GM18511 (cell line): Measurements from ENCODE around the gene CLN6.
"Not testable (repeated sequence)": the region's sequence is repeated elsewhere in the genome, so short reads cannot be mapped to it uniquely, and the experiment has no call there.

Source experiments
- ATAC-seq: cut with Tn5 transposase; IDR thresholded peaks from one replicate; pipeline ENCODE4 v1.9.1; 2021; ENCODE audit warnings: mild to moderate bottlenecking, moderate library complexity; ENCODE audit not compliant: unreplicated experiment

The CLN6 gene

DNA sequence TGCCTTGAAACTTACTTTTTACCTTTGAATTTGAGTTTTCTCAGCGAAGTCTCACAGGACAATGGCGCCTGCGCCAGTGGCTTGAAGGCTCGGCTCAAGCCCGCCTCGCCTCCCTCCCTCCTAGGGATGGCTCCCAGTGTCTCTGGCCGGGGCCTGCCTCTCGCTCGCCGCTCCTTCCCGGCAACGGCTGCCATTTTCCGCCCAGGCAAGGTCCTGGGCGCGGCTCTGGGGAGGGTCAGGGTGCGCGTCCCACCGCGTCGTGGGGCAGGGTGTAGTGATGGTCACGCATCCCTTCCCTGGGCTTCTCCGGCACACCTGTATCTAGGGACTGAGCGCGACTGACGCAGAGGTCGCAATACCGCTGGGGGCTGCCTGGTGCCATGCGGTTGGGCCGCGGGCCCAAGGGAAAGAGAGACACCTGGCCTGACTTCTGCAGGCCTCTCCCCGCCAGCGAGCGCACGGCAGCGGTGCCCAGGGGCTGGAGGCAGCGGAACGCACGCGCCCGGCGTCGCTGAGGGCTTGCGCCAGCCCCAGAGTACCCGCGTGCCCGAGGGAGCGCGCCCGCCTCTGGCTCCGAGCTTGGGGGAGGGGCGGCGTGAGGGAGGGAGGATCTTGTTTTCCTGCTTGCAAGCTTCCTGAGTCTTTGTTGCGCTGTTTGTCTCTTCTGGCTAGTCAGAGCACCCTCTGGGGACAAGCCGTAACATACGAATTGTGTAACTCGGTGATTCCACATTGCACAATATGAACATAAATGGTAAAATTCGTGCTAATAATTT, 27.3 kb upstream of the CLN6 start:
- no peak for ATAC-seq

DNA sequence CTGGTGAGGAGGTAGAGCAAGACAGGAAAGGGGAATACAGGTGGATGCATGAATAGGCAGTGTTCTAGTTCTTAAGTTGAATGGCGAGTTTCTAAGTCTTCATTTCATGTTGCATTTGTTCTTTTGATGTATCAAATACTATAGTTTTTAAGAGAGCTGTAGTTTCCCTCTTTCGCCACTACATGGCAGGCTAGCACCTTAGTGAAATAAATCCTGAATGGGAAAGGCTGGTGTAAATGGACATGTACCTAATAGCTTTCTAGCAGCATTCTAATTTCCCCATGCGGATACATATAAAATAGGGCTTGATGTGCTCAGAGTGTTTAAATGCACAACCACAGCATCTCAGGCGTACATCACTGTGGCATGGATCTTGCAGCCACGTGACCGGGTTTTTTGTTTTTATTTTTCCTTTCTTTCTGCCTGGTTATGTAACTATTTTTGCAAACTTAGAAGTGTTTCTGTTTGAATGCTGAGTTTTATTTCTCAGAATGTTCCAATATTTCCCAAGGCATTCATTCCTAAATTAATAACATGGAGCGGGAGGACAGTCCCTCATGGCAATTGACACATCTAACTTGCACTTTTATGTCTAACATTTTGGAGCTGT, 23.5 kb upstream of the CLN6 start:
- no peak for ATAC-seq

DNA sequence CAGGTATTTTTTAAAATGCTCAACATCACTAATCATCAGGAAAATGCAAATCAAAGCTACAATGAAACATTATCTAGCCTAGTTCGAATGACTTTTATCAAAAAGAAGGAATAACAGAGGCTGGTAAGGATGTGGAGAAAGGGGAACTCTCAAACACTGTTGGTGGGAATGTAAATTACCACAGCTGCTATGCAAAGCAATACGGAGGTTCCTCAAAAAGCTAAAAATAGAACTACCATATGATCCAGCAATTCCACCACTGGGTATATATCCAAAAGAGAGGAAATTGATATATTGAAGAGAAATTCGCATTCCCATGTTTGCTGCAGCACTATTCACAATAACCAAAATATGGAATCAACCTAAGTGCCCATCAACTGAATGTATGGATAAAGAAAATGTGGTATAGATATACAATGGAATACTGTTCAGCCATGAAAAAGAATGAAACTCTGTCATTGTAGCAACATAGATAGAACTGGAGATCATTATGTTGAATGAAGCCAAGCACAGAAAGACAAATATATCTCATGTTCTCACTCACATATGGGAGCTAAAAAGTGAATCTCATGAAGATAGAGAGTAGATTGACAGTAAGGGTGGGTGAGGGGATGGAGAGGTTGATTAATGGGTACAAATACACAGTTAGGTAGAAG, 19.7 kb upstream of the CLN6 start:
- ATAC-seq, result no peak

DNA sequence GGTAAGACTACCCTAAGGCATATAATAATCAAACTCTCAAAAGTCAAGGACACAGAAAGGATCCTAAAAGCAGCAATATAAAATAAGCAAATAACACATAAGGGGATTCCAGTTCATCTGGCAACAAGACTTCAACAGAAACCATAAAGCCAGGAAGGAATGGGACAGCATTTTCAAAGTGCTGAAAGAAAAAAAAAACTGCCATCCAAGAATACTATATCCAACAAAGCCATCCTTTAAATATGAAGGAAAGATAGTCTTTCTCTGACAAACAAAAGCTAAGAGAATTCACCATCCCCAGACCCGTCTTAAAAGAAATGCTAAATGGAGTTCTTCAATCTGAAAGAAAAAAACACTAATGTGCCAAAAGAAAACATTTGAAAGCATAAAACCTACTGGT, 14.7 kb upstream of the CLN6 start:
- no peak for ATAC-seq

DNA sequence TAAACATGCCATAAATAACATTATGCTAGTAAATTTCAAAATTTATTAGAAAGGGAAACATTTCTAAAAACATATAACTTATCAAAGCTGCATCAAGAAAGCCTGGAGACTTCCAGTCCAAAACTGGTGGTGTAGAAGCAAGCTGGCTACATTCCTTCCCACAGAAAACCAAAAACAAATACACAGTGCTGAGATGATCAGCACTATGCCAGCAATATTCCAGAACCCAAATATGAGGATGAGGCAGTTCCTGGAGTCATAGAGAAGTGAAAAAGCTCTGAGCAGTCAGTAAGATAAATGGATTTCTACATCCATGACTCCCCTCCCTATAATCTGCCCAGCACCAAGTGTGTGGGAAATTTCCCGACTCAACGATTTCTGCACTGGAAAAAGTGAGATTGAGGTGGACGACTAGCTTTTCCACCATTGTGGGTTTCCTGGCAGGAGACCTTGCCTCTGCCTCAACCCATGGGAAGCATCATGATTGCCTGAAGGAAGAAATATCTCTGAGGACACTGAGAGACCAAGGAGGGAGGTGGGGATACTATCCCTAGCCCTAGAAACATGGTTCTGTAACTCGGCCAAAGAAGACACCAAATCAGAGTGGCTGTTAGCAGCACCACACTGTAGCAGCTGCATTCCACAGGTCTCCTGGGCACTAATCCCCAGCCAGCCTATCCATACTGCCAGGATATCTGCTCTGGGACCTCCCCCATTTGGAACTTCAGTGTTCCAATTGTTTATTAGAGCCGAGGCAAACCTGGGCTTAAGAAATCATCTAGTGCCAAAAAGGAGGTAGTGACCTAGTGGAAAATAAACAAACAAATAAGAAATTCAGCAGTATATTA, 11.8 kb upstream of the CLN6 start:
- no peak for ATAC-seq

DNA sequence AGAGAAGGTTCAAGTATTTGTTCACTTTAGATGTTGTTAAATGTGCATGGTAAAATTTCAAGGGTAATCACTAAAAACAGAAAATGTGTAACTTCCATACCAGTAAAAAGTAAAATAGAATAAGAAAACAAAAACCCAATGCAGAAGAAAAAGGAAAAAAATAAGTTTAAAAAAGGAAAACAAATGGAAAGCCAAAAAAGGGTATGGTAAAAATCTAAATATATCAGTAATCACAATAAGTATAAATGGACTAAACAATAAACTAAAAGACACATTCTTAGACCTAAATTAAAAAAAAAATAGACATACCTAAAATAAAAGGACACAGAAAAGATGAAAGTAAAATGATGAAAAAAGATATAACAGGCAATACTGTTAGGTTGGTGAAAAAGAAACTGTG, 9.5 kb upstream of the CLN6 start:
- ATAC-seq, result no peak

DNA sequence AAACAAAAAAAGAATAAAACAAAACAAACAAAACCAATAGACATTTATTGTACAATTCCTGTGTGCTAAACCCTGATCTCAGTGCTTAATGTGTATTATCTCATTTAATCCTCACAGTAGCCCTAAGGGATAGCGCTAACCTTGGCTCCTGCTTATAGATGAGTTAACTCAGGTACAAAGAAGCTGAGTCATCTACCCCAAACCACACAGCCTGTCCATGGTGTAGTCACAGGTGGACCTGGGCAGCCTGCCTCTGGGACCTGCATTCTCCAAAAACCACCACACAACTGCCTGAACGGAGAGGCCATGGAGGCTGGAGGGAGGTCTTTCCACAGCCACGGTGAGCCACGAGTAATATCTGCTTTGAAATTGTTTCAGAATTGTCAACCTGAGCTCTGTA, 5.5 kb upstream of the CLN6 start:
- no peak for ATAC-seq

DNA sequence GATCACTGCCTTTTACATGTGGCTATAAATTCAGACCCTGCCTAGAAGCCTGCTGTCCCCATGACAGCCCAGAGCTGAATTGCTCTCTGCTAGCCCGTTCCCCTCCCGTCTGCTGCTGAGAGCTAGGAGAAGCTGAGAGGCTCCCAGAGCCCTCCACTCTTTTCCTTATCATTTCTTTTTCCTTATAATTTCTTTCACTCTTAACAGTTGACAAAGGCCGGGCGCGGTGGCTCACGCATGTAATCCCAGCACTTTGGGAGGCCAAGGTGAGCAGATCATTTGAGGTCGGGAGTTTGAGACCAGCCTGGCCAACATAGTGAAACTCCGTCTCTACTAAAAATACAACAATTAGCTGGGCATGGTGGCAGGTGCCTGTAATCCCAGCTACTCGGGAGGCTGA, 5.0 kb upstream of the CLN6 start:
- ATAC-seq, result not testable (repeated sequence)

DNA sequence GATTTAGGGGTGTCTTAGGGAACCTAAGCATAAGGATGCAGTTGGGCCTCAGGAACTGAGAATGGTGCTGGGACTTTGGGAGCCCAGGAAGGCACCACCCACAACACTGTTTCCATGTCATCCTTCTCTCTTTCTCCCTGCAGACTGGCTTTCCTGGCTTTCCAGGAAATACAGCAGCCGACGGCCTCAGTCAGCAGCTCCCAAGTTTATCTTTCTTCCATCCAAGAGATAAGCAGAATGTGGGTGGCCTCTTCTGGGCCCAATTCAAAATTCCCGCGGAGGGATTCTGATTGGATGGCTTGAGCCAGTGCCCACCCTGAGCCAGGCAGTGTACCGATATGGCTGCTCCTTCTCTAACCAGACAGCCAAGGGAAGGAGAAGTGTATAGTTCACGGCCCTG, 4.5 kb upstream of the CLN6 start:
- no peak for ATAC-seq

DNA sequence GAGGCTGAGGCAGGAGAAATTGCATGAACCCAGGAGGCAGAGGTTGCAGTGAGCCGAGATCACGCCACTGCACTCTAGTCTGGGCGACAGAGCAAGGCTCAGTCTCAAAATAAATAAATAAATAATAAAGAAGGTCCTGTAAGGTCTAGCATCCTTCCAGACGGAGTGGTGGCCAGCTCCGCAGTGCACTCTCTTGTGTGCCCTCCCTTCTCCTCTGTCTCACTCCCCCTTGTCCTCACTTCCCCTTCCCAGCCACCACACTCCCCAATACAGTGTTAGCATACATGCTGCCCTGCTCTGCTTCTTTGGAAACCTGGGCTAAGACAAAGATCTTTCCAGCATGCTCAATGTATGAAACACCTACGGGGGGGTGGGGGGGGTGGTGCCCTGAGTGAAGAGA, 3.4 kb upstream of the CLN6 start:
- no peak for ATAC-seq

DNA sequence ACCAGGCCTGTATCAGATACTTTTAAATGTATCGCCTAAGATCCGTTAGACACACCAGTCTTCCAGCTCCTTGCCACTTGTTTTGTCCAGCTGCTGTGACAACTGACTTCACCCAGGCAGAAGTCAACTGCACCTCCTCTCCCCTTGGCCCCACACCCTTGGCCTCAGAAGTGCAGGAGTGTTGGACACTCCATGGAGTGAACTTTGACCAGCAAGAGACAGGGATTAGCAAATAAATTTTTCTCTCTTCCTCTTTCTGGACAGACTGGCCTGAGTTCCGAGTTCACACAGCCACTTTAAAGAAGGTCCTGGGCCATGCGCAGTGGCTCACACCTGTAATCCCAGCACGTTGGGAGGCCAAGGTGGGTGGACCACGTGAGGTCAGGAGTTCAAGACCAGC, 2.9 kb upstream of the CLN6 start:
- ATAC-seq, result no peak

DNA sequence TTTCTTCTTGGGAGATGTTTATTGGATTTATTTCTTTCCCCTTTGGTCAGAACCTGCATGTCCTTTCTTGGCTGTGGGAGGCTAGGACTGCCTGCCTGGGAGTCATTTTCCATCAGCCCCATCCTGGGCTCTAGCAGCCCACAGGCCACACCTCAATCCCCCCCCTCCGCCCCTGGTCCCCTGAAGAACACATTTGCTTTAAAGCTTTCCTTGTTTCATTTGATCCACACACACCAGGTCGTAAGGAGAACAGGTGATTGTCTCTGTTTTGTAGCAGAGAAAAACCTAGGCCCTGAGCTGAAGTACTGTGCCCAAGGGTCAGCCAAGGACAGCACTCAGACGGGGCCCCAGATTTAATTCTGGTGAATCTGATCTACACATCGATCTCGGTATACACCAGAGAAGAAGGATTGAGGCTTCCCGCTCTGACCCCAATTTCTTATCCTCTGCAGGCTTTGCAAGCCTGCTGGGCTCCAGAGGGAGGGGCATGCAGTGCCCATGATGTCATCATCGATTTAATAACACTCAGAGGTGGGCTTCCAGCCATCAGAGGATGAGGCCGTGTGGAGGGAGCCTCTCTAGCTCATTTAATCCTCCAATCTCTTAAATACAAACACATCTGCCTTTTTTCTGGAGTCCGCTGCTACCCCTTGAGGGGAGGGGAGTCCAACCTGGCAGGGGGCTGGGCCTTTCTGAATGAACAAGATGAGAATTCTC, 1.7 kb upstream of the CLN6 start:
- ATAC-seq, result no peak

DNA sequence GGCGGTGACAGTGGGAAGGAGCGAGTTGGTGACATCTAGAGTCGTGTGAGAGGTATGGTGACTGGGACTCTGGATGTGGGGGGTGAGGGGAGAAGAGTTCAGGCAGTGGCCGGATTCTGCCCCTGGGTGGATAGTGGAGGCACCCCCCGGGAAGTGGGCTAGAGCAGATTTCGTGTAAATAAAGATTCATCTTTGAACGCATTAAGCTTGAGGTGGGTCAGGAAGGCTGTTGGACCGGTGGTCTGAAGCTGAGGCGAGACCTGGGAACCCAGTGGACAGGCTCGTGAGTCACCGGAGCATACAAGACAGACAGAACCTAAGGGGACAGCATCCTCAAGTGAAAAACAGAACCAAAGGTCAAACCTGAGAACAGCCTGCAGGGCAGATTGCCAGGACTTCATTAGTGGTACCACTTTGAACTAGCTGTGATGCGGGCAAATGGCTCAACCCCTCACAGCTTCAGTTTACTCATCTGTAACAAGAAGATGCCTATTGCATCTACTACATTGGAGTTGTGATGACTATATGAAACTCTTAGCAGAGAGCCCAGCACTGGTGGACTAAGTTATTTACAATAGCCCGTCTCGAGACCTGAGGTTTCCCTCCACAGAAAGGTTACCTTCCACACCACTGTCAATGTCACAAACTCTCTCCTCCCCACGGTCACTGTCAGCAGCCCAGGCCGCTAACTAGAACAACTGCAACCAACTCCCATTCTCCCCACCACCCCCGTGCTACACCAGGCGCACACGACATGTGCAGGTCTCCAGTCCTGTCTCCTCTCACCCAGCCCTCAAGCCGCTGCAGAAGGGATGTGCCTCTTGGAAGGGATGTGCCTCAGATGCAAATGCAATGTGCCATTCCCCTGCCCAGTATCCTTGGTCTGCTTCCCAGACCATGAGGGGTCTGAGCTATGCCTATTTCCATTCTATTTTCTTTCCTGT, 901 bp upstream of the CLN6 start:
- ATAC-seq, result no peak

DNA sequence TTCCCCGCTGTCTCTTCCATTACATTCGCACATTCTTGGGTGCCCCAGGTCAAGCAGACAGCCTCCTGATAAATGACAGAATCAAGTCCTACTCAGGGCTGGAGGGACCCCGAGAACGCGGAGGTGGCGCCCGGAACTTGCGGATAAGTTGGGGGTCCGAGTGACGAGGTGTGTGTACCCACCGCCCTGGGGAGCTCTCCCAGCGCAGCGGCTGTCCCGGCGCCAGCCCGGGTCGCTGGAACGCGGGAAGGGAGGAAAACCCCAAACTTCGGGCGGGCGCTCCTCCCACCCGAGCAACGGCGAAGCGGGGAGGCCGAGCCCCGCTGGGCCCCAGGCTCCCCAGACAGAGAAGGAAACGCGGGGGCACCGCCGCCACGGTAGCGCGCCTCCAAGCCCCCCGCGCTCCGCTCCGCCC, 550 bp downstream of the CLN6 start:
- ATAC-seq, result peak; percentile 12

DNA sequence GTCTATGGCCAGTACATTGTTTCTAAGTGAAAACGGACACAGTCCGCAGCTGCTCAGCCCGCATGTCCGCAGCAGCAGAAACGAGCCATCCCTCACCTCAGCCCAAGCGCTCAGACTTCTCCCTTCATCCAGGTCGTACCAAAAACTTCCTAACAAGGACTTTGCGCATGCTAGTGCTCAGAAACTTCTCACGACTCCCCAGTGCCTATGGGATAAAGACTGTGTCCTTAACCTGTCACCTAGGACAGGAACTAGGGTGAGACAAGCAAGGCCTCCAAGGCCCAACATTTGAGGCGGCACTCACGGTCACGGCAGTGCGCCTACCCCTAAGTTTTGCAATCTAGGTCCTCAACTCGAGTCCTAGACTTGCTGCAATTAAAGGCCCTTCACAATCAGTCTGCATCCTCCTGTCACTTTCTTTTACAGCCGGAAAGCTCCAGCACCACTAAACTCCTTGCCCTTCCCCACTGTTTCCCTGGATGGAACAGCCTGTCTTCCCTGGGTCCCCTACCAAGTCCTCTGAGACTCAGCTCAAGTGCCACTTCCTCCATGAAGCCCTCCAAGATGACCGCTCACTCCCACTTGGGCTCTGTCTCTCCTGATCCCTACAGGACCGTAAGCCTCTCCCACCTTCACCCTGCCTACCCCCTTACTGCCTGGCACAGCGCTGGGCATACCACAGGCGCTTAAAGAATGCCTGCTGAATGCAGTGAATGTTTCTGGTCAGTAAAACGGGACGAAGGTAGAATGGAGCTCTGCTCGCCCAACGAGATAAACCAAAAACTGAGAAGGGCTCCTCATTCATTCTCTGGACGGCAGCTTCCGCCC, 1.2 kb downstream of the CLN6 start:
- no peak for ATAC-seq

DNA sequence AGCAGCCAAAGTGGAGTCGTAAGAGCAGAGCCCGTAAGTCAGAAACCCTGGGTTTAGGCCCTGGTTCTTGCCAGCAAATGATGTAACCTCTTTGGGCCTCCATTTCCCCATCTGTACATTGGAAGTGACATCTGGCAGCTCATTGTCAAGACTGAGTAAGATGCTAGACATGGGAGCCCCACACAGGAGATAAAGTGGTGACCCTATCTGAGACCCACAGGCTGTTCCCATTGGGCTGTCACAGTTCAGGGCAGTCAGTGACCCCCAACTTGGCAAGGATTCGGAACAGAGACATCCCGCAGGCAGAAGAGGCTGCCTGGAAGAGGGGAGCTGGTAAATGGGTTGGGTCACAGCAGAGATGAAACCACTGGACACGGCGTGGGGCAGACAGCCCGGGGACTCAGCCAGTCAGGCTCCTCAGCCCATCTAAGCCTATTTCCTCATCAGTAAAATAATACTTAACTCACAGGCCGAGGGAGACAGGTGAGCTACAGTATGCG, 1.8 kb downstream of the CLN6 start:
- ATAC-seq, result no peak

DNA sequence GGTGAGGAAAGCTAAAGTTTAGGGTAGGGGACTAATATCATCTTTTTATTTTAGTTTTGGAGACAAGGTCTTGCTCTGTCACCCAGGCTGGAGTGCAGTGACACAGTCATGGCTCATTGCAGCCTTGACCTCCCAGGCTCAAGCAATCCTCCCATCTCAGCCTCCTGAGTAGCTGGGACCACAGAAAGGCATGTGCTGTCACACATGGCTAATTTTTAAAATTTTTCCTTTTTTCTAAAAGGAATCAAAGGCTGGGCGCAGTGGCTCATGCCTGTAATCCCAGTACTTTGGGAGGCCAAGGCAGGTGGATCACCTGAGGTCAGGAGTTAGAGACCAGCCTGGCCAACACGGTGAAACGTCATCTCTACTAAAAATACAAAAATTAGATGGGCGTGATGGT, 4.1 kb downstream of the CLN6 start:
- ATAC-seq, result not testable (repeated sequence)

DNA sequence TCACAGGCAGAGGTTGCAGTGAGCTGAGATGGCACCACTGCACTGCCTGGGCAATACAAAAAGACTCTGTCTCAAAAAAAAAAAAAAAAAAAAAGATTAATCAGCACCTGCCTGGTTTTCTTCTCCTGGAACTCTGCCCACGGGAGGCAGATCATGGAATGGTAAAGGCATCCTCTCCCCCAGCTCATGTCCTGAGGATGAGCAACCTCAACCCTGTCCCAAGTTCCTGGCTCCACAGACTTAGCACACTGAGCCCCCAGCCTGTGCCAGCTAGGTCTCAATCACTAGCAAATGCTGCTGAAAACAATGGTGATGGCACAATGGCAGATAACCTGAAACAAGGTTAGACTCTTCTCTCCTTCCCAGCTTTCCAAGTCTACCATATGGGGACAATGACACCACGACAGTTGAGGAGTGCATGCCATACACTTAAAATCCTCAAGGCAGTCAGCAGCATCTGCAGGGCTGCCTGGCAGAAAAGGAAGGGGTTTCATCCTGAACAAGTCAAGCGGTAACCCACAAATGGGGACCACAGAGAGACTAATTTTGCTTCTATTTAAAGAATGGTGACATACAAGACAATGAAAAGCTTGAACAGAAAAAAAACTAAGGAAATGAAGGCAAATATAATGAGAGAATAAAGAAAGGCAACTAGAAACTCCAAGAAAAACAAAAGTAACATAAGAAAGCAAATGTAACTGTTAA, 4.8 kb downstream of the CLN6 start:
- ATAC-seq, result no peak
